IMR-90 (cell line): ENCODE results near the gene CCDC170. TPM values are rescaled to one million over a fixed set of nuclear protein-coding genes. Genes with fewer than 3 reads are reported as not detected.

Source experiments
- ATAC-seq: fragments of 200-7000 bp; cut with Tn5 transposase; 2 replicates; pipeline ENCODE4 v1.9.1; 2020; ENCODE audit warnings: low read depth, mild to moderate bottlenecking, moderate library complexity
- BruUV-seq: library from RNA; stranded (reverse); fragments of 400-500 nt; replicated peaks from 2 replicates; lab custom pipeline; 2021; lab: Mats Ljungman, UMichigan
- CTCF ChIA-PET: fragments of 300-600 bp; formaldehyde crosslinking; extraction: SDS; loops from one replicate; lab custom pipeline; 2021; ENCODE audit warnings: antibody characterized with exemption; lab: Yijun Ruan, JAX
- POLR2A ChIA-PET: fragments of 300-600 bp; sonication (Branson Sonifier 250); formaldehyde crosslinking; loops from one replicate; lab custom pipeline; 2022; ENCODE audit warnings: antibody characterized with exemption; ENCODE audit not compliant: unreplicated experiment; lab: Charles Lee
- DNase-seq: peaks from one replicate; pipeline ENCODE4 v3.0.0; 2013
- H2AFZ ChIP-seq: replicated peaks from 2 replicates; pipeline ENCODE3; 2013; ENCODE audit warnings: low read length, mild to moderate bottlenecking; ENCODE audit not compliant: poor library complexity
- H2AK5ac ChIP-seq: 2 replicates; pipeline ENCODE4 v1.6.1; 2013; ENCODE audit warnings: low read depth, low read length, inconsistent platforms
- H2AK9ac ChIP-seq: replicated peaks from 2 replicates; pipeline ENCODE3; 2013; ENCODE audit warnings: mild to moderate bottlenecking, low read depth, low read length, moderate library complexity; ENCODE audit not compliant: poor library complexity
- H2BK120ac ChIP-seq: 2 replicates; pipeline ENCODE4 v1.6.1; 2013; ENCODE audit warnings: low read depth, low read length, inconsistent platforms
- H2BK15ac ChIP-seq: 3 replicates; pipeline ENCODE4 v1.6.1; 2013; ENCODE audit warnings: low read depth, low read length, inconsistent platforms
- H2BK20ac ChIP-seq: 2 replicates; pipeline ENCODE4 v1.6.1; 2013; ENCODE audit warnings: low read depth, mild to moderate bottlenecking, inconsistent platforms, low read length, moderate library complexity
- H2BK5ac ChIP-seq: 2 replicates; pipeline ENCODE4 v1.6.1; 2013; ENCODE audit warnings: mild to moderate bottlenecking, low read depth, low read length, inconsistent platforms; ENCODE audit not compliant: poor library complexity, severe bottlenecking
- H3K14ac ChIP-seq: replicated peaks from 2 replicates; pipeline ENCODE4 v1.6.1; 2013; ENCODE audit warnings: low read depth, low read length, inconsistent platforms
- H3K18ac ChIP-seq: 2 replicates; pipeline ENCODE4 v1.6.1; 2013; ENCODE audit warnings: low read depth, low read length, control low read depth
- H3K23ac ChIP-seq: 2 replicates; pipeline ENCODE4 v1.6.1; 2013; ENCODE audit warnings: low read depth, low read length, inconsistent platforms
- H3K27ac ChIP-seq: 2 replicates; pipeline ENCODE4 v1.5.1; 2013; ENCODE audit warnings: mild to moderate bottlenecking, control low read depth, low read length; ENCODE audit not compliant: insufficient read depth
- H3K27me3 ChIP-seq: 2 replicates; pipeline ENCODE4 v1.6.1; 2013; ENCODE audit warnings: low read length; ENCODE audit not compliant: control insufficient read depth, insufficient read depth
- H3K36me3 ChIP-seq: 2 replicates; pipeline ENCODE4 v1.6.1; 2013; ENCODE audit warnings: low read length, mixed read lengths; ENCODE audit not compliant: control insufficient read depth, insufficient read depth
- H3K4ac ChIP-seq: 2 replicates; pipeline ENCODE4 v1.6.1; 2013; ENCODE audit warnings: low read depth, low read length, inconsistent platforms
- H3K4me1 ChIP-seq: 2 replicates; pipeline ENCODE4 v1.6.1; 2013; ENCODE audit warnings: low read length, mixed read lengths; ENCODE audit not compliant: control insufficient read depth, insufficient read depth
- H3K4me2 ChIP-seq: 2 replicates; pipeline ENCODE4 v1.6.1; 2013; ENCODE audit warnings: low read depth, mild to moderate bottlenecking, control low read depth, low read length, moderate library complexity
- H3K4me3 ChIP-seq: 2 replicates; pipeline ENCODE4 v1.5.1; 2013; ENCODE audit warnings: low read depth, mild to moderate bottlenecking, control low read depth, low read length, moderate library complexity; ENCODE audit not compliant: insufficient read depth
- H3K56ac ChIP-seq: 2 replicates; pipeline ENCODE4 v1.6.1; 2013; ENCODE audit warnings: low read length, inconsistent platforms; ENCODE audit not compliant: insufficient read depth; ENCODE audit errors: extremely low read depth
- H3K79me1 ChIP-seq, 2 experiments: 2 replicates each; pipeline ENCODE4 v1.6.1; 2013; ENCODE audit warnings: low read length in 2 of 2, inconsistent platforms in 1 of 2, low read depth in 1 of 2
- H3K9ac ChIP-seq: 2 replicates; pipeline ENCODE4 v1.6.1; 2013; ENCODE audit warnings: low read depth, low read length, control low read depth
- H3K9me1 ChIP-seq: 2 replicates; pipeline ENCODE4 v1.6.1; 2013; ENCODE audit warnings: low read length, inconsistent platforms; ENCODE audit not compliant: insufficient read depth
- H3K9me3 ChIP-seq: 2 replicates; pipeline ENCODE4 v1.6.1; 2013; ENCODE audit warnings: low read length; ENCODE audit not compliant: control insufficient read depth, insufficient read depth
- H4K20me1 ChIP-seq: 2 replicates; pipeline ENCODE4 v1.6.1; 2013; ENCODE audit warnings: low read length, inconsistent platforms; ENCODE audit not compliant: insufficient read depth
- H4K5ac ChIP-seq: 2 replicates; pipeline ENCODE4 v1.6.1; 2013; ENCODE audit warnings: mild to moderate bottlenecking, low read depth, low read length, control low read depth
- H4K8ac ChIP-seq, 2 experiments: 2 replicates each; pipeline ENCODE4 v1.6.1; 2013; ENCODE audit warnings: low read depth in 2 of 2, low read length in 2 of 2, control low read depth in 1 of 2, inconsistent platforms in 1 of 2
- H4K91ac ChIP-seq: 2 replicates; pipeline ENCODE4 v1.6.1; 2013; ENCODE audit warnings: low read depth, low read length, inconsistent platforms; ENCODE audit not compliant: insufficient read depth
- CEBPB ChIP-seq: IDR thresholded peaks from 2 replicates; pipeline ENCODE4 v1.6.1; 2012; ENCODE audit warnings: low read depth, low read length, improper control_type of control experiment
- MAFK ChIP-seq: IDR thresholded peaks from 2 replicates; pipeline ENCODE4 v1.6.1; 2012; ENCODE audit warnings: low read depth, low read length, improper control_type of control experiment
- WGBS, 2 experiments: methylation state at CpG; one replicate each; pipeline versions ENCODE4 v1.1.5 to v1.1.7; 2013; ENCODE audit warnings: missing lambda C conversion rate in 2 of 2; ENCODE audit not compliant: insufficient read length in 1 of 2; ENCODE audit errors: extremely low coverage in 2 of 2; 5-methylcytosine and 5-hydroxymethylcytosine counted together
- dilution Hi-C: fragments of 300-500 bp; cut with HindIII; formaldehyde crosslinking; loops from one replicate; pipeline ENCODE4 v1.14.3; 2018; ENCODE audit warnings: low sequenced_read_pairs; ENCODE audit not compliant: unreplicated experiment
- in situ Hi-C: fragments of 300-500 bp; cut with MboI; formaldehyde crosslinking; loops from 3 replicates; pipeline ENCODE4 v1.14.3; 2019; ENCODE audit warnings: low sequenced_read_pairs, inconsistent platforms, mixed read lengths
- intact Hi-C: fragments of 100-400 bp; cut with micrococcal nuclease; formaldehyde crosslinking; loops from 2 replicates; pipeline ENCODE4 v1.10.0; 2022
- polyA plus RNA-seq, 3 experiments: library from polyadenylated mRNA; depleted of rRNA; stranded (reverse); fragments of >200 nt; gene quantifications; 2 replicates each; pipeline ENCODE4 v1.2.3, GENCODE V29; 2012; ENCODE audit warnings: low replicate concordance in 1 of 3
- total RNA-seq: library from RNA; depleted of rRNA; stranded (reverse); fragments of >200 nt; gene quantifications from 2 replicates; pipeline ENCODE4 v1.2.3, GENCODE V29; 2012

Gene CCDC170
- total and polyA plus RNA-seq, 2 of the 4 experiments (the other 2 are of a cell fraction), result 0.12 to 0.54 TPM

GRCh38 chr6:151498327-151498726 lies 4.5 kb downstream of the CCDC170 start:
- H3K56ac ChIP-seq, result no peak overlapping the region
- no peak overlapping the region for H2BK15ac ChIP-seq
- no peak overlapping the region for H2BK120ac ChIP-seq
- intact Hi-C loops (no loop called here), dilution Hi-C loops (no loop called here), in situ Hi-C loops (no loop called here)
- no peak overlapping the region for H3K23ac ChIP-seq
- H4K5ac ChIP-seq, result no peak overlapping the region
- no peaks in the 10 kb centered on the region for H3K27me3 ChIP-seq
- no peaks in the 10 kb centered on the region for H3K36me3 ChIP-seq
- no peak overlapping the region for H3K14ac ChIP-seq
- no peak overlapping the region for H2BK5ac ChIP-seq
- H4K91ac ChIP-seq, result no peak overlapping the region
- no peak overlapping the region for H3K27ac ChIP-seq
- no peaks in the 10 kb centered on the region for H3K9me3 ChIP-seq
- no CpG with 5 or more reads among the region's 1 CpG for WGBS, 2 experiments
- 0 out of 4 replicates have a peak, but pooled peaks cover 0 to 4% of the 10 kb centered on the region in 2 experiments for H3K79me1 ChIP-seq
- H3K4me2 ChIP-seq, result no peak overlapping the region
- H4K20me1 ChIP-seq, result no peaks in the 10 kb centered on the region
- BruUV-seq, result no TSS peak
- H4K8ac ChIP-seq, result no peak overlapping the region
- H3K9ac ChIP-seq, result no peak overlapping the region
- ATAC-seq (no peak), DNase-seq (peak; percentile 2)
- H3K18ac ChIP-seq, result no peak overlapping the region
- no peak overlapping the region for H2AK5ac ChIP-seq
- no peak overlapping the region for H3K4me3 ChIP-seq
- H3K9me1 ChIP-seq, result peaks cover 3% of the 10 kb centered on the region; the same call in 1 of the 2 replicates
- no peak overlapping the region for H2AFZ ChIP-seq
- TF ChIP-seq MAFK, result no peak
- peak; percentile 73 for TF ChIP-seq CEBPB
- H3K4me1 ChIP-seq, result peaks cover 6% of the 10 kb centered on the region
- CTCF ChIA-PET, result no interaction called here
- no peak overlapping the region for H2BK20ac ChIP-seq
- no peak overlapping the region for H2AK9ac ChIP-seq
- POLR2A ChIA-PET, result no interaction called here
- no peak overlapping the region for H3K4ac ChIP-seq
